CD4-positive, alpha-beta T cell treated with Interleukin-15 for 4 hours (primary cell): ENCODE results near the gene DNAAF2.
"Not testable (repeated sequence)": the region's sequence is repeated elsewhere in the genome, so short reads cannot be mapped to it uniquely, and the experiment has no call there.

ENCODE experiments used
- DNase-seq: peaks from one replicate; pipeline ENCODE4 v3.0.0-alpha.2; 2020; ENCODE audit warnings: low spot score

DNAAF2 gene

GRCh38 chr14:49622022-49622607, 12.9 kb downstream of the DNAAF2 start:
- no peak for DNase-seq

DNA sequence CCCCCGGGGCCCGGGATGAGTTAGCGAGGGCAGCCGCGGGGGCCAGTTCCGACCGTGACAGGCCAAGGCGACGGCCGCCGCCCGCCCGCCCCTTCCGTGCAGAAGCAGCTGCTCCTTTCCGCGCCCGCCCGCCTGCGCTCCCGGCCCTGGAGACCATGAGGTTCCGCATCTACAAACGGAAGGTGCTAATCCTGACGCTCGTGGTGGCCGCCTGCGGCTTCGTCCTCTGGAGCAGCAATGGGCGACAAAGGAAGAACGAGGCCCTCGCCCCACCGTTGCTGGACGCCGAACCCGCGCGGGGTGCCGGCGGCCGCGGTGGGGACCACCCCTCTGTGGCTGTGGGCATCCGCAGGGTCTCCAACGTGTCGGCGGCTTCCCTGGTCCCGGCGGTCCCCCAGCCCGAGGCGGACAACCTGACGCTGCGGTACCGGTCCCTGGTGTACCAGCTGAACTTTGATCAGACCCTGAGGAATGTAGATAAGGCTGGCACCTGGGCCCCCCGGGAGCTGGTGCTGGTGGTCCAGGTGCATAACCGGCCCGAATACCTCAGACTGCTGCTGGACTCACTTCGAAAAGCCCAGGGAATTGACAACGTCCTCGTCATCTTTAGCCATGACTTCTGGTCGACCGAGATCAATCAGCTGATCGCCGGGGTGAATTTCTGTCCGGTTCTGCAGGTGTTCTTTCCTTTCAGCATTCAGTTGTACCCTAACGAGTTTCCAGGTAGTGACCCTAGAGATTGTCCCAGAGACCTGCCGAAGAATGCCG, 13.7 kb downstream of the DNAAF2 start:
- DNase-seq = peak; percentile 57

- DNase-seq = peak; percentile 97
These were observed 14.6 kb downstream of the DNAAF2 start, which contains the start of the genes MGAT2 and RPL36AL for GRCh38 chr14:49620182-49621113. Gene MGAT2 (plus strand): TSS chr14:49620799. CDS start chr14:49621269, 470 bp downstream. Gene RPL36AL (minus strand): TSS chr14:49620626. CDS start chr14:49619104, 1,522 bp downstream.

DNA sequence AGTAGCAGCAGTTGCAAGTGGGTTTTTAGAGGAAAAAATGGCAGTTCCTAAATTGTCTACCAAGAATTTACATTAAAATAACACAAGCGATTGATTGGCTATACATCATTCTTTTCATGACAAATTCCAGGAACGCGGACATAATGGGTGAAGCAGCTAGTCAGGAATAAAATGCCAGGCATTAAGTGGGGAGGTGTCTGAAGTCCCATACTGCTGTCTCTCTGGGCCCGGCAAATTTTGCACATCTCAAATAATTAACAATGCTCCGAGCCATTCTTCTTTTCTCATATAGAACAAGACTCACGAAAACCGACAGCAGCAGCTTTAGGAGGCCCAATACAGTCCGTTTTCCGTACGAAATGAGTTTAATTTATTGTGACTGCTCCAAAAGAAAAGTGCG, 15.3 kb downstream of the DNAAF2 start:
- DNase-seq = no peak

DNA sequence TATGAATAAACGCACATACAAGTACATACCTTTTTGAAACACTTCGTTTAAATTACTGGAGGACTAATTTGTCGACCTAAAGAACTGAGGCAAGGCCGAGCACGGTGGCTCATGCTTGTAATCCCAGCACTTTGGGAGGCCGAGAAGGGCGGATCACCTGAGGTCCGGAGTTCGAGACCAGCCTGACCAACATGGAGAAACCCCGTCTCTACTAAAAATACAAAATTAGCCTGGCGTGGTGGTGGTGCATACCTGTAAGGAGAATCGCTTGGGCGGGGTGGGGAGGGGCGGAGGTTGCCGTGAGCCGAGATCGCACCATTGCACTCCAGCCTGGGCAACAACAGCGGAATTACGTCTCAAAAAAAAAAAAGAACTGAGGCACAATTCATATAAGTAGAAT, 15.8 kb downstream of the DNAAF2 start:
- DNase-seq = not testable (repeated sequence)

GRCh38 chr14:49617852-49618519, 17.1 kb downstream of the DNAAF2 start:
- no peak for DNase-seq

DNA sequence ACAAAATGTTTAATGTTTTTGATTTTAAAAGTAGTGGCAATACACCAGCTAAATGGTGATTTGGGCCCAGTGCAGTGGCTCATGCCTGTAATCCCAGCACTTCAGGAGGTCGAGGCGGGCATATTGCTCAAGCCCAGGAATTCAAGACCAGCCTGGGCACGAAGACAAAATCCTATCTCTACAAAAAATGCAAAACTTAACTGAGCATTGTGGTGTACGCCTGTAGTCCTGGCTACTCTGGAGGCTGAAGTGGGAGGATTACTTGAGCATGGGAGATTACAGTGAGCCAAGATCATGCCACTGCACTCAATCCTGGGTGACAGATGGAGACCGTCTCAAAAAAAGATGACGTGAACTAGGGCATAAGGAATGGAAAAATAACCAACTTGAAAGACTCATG, 19.3 kb downstream of the DNAAF2 start:
- DNase-seq = no peak

GRCh38 chr14:49614196-49614595, 20.8 kb downstream of the DNAAF2 start:
- DNase-seq = no peak

- DNase-seq = no peak
These were observed 22.4 kb downstream of the DNAAF2 start for GRCh38 chr14:49612671-49613070.

DNA sequence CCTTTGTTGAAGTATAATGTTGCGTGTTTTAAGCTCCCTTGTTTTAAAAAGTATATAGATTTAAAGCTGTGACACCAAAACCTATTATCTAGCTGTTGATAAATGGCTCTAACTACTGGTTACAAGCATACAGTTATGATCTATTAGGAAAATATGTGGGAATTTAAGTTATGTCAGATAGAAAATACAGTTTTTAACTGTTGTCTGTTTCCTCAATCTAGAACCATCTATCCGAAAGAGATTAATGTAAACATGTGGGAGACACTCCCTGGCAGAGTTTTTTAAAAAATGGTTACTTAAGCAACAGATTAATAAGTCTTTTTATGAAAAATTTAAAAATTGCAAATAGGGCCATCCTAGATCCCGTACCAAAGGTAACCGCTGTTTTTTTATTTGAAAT, 22.8 kb downstream of the DNAAF2 start:
- DNase-seq = no peak

- DNase-seq = no peak
These were observed 27.5 kb downstream of the DNAAF2 start for GRCh38 chr14:49607583-49607982.

DNA sequence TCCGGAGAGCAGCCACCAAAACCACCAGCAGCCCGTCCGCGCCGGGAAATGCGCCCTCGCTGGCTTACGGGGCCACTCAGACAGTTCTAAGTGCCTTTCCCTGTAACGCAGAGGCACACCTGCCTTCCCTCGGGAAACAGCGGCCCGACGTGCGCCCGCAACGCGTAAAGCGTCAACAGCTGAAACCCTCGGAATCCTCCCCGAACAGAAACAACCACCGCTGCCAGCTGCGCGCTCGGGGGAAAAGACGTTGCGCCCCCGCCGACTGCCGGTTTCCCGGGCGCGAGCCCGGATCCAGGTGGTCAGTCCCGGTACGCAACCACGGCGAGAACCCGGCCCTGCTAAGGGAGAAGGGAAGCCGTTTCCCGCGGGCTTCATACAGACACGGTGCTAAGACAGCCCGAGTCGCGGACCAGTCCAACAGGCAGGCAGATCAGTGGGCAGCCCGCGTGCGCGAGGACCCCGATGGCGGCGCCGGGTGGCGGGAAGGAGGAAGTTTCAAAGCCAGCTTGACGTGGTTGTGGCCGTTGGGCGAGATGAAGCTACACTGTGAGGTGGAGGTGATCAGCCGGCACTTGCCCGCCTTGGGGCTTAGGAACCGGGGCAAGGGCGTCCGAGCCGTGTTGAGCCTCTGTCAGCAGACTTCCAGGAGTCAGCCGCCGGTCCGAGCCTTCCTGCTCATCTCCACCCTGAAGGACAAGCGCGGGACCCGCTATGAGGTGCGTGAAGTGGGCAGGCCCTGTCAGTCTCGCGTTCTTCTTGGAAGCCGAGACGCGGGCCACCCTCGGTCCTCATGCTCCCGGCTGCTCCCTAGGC, 36.4 kb downstream of the DNAAF2 start, which contains the start of gene LRR1:
LRR1 (plus strand) TSS at position 456 of the 816 bp plus-strand sequence; CDS start at position 537, 81 bp downstream.
- DNase-seq = peak; percentile 86

DNA sequence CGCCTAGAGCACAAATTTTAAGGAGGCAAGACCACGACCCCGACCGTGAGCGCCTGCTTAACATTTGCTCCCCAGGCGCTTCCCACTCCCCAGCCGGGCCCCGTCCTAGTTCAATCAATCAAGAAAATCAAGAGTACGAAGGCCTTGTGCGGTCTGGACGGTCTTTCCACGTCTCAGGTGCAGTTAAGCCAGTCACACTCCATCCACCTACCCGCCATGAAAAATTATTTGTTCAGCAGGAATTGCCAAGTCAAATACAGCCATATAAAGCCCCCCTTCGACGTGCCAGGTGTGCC, 36.9 kb downstream of the DNAAF2 start:
- DNase-seq = no peak

- DNase-seq = no peak
These were observed 40.5 kb downstream of the DNAAF2 start for GRCh38 chr14:49594347-49595091.

- DNase-seq = no peak
These were observed 42.0 kb downstream of the DNAAF2 start for GRCh38 chr14:49593016-49593415.

DNA sequence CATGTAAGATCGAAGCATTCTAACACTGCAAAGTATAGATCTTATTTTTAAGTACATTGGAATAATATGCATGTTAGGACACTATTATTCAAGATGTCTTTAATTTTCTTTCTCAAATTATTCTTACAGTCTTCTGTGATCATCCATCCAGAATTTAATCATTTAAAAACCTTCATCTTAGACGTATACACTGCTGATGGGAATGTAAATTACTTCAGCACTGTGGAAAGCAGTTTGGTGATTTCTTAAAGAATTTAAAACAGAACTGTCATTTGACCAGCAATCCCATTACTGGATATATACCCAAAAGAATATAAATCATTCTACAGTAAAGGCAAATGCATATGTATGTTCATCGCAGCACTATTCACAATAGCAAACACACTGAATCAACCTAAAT, 45.7 kb downstream of the DNAAF2 start:
- no peak for DNase-seq

- DNase-seq = peak; percentile 81
These were observed 48.2 kb downstream of the DNAAF2 start for GRCh38 chr14:49586673-49587460.

- peak; percentile 99 for DNase-seq
These were observed 49.0 kb downstream of the DNAAF2 start, which contains the start of gene RPS29 for GRCh38 chr14:49585803-49586672. Gene RPS29 (minus strand): TSS chr14:49586380. CDS start chr14:49586346, 34 bp downstream.
